HG03457 (cell line): ENCODE data around the gene NANOS3.

ENCODE experiments used
- ATAC-seq: cut with Tn5 transposase; IDR thresholded peaks from one replicate; pipeline ENCODE4 v1.9.1; 2021; ENCODE audit warnings: moderate number of reproducible peaks; ENCODE audit not compliant: unreplicated experiment

Gene NANOS3

DNA sequence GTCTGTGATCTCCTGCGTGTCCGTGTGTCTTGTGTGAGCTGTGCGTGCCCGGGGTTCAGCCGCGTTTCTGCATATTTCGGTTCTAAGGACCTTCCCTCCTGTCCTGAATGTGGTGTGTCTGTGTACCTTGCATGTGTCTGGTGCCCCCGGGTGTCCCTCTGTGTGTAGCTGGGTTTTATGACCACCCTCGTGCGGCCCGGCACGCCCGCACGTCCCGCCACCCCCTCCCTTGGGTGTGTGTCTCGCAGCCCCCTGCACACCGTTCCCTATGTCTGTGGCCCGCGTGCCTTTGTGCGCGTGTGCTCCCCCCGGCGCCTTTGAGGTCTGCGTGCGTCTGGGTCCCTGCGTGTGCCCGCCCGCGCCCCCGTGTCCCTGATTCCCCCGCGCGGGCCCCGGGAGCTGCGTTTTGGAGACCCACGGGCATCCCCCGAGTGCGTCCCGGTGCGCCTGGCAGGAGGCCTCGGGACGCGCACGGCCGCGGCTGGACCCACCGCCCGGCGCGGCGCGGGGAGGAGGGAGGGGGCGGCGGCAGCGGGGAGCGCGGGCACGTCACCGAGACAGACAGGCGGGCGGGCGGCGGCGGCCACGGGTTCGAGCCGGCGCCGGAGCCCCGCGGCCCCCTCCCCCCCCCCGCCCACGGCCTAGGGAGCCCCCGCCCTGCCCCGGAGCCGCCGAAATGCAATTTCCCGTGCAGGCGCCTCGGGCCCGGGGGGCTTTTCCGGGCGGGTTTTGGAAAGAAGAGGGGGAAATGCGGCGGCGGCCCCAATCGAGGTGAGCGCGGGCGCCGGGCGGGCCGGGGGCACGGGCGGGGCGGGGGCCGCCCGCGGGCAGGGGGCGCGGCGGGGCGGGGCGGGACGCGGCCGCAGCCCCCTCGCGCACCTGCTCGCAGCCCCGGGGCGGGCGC lies 12.0 kb upstream of the NANOS3 start:
- no peak for ATAC-seq

DNA sequence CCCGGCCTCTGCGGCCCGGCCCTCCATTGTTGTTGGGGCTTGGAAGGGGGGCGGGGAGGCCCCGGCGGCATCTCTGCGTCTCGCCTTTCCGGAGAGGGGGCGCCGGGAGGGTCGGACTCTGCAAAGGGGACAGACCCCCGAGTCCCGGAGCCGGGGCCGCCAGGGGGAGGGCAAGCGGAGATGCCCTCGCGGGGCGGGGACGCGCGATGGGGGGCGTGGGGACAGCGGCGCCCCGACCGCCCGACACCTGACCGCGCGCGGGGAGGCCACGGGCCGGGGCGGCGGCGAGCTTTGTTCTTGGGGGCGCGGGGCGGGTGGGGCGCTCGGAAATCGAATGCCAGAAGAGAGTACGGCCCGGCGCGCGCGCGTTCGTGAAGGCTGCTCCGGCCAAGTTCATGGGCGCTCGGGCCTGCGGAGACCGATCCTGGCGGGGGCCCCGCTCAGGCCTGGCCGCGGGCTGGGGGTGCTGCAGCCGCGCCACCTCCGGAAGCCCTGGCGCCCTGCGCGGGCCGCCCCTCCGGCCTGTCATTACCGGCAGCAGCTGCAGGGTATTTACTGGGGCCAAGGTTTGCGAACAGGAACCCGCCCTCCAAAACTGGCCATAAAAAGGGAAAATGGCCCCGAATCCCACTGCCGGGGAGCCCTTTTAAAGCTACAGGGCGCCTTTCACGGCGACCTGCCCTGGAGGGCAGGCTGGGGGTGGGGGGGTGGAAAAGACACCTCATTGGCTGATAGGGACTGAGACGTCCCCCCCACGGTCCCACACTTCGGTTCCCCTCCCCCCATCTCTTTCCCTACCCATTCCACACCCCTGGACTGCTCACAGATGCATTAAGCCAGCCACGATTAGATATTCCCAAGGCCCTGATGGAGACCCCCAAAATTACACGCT lies 11.1 kb upstream of the NANOS3 start:
- no peak for ATAC-seq

DNA sequence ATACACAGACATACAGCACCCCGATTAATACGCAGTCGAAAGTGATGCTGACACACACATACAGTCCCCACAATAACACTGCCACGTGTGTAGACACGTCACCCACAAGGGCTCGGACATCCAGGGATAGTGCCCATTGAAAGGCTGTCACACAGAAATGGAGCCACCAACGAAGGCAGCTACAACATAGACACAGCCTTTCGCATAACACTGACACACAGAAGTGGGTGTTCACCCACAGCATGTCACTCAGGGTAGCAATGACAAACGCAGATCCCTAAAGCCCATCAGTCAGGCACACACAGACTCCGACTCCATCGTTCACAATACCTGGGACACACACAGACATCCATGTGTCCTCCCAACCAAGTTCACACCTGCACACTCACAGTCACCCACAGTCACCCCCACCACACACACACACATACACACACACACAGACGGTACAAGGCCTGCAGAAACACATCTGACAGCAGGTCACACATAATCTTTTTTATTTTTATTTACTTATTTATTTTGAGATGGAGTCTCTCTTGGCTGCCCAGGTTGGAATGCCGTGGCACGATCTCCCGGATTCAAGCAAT lies 10.4 kb upstream of the NANOS3 start:
- ATAC-seq: no peak

DNA sequence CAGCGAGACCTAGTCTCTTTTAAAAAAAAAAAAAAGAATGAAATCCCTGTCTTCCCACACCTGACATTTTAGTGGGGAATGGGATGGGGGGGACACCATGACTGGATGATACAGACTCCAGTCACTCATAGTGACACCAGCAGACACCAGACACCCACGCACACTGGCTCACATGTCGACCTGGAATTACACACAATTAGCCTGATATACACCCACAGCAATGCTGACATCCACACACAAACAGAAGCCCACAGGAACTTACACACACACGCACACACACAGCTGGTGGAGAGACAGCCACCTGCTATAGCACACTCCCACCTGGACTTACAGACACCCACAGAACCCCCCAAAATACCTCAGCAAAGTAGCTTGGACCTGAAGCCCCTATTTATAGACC lies 8.3 kb upstream of the NANOS3 start:
- no peak for ATAC-seq

DNA sequence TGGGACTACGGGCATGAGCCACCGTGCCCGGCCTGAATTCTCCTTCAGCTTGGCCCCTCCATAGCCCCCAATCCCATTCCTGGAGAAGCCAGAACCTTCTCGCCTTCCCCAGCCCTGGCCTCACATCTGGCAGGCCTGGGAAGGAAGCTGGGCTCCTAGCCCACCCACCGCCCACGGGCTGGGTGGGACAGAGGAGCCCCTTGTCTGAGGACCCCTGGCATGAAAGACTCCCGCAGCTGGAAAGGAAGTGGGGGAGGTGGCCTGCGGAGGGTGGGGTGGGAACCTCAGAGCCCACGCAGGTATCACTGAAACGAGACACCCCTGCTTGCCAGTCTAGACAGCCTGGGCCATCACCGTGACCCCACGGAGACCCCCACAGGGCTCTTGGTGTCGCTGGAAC lies 7.7 kb upstream of the NANOS3 start:
- no peak for ATAC-seq

DNA sequence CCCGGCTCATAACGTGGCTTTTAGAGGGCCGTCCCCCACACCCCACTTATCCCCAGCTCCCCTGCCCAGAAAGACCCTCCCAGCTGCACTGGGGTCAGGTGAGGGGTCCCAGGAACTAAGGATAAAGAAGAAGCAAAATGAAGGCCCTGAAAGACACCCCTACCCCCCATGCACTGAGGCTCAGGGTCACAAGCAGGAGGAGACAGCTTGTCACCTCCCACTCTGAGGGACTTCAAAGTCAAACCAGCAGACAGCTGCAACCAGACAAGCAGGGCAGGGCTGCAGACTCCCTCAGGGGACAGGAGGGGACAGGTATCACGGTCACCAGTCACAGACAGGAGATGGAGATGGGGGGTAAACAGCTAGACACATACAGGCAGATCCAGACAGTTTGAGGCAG lies 6.1 kb upstream of the NANOS3 start:
- ATAC-seq: no peak

DNA sequence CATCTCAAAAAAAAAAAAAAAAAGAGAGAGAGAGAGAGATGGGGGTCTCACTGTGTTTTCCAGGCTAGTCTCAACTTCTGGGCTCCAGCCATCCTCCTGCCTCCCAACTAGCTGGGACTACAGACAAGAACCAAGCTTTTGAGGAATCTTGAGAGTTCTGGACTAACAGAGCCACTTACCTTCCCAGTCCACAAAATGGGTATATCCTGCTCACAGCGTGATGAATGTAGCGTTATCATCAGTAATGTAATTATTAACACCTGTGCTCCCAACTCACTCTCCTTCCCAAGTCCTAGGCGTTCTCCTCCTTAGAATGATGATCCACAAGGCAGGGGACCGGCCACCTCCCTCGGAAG lies 4.6 kb upstream of the NANOS3 start:
- ATAC-seq: no peak

DNA sequence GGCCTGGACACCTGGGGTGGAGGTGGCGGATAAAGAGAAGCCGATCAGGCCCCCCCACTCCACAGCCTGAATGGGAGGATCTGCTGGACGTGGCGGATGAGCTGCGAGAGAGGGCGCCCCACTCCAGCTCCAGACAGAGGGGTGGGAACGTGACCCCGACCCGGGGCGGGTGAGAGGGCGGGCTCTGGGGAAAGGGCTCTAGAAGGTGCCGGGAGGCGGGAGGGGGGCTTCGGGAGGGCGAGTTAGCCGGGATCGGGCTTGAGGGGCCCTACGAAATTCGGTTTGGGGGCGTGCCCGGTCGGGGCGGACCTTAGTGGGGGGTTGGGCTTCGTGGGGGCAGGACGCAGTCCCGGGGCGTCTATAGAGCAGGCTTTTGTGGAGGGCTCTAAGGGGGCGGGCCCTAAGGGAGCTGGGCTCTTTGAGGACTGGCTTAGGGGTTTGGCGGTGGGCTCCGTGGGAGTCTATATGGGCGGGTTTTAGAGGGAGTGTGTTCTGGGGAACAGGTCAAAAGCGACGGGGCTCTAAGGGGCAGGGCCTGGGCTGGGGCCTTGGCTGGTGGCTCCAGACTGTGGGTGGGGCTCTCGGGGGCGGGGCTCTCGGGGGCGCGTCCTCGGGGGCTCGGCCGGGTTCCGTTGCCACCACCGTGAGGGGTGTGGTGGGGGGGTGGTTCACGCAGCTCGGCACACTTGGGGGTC lies 4.1 kb upstream of the NANOS3 start:
- no peak for ATAC-seq

DNA sequence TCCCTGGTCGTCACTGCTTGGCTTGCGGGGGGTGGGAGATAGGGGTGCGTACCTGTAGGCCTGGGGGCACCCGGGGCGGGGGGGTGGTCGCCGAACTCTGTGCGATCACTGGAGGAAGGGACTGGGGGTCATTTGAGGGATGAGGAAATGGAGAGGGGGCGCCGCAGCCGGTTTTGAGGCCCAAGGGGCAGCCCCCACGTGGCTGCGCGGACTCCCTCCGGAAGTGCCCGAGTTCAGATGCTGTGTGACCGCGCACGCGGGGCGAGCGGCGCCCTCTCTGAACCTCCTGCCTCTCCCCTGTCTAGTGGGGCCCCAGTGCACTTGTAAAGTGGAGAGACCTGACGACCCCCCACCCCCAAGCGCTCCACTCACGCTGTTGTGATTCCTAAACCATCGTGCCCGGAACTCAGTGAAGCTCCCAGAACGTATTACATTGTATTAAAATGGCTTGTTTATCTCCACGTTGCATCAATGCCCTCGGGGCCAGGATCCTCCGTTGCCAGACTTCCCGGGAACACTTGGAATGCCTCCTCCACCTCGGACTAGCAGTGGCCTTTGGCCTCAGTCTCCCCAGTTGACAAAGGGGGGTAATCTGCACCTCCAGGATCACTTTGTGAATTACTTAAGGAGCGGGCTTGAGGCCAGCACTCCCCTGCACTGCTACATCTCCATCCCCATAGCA lies 3.0 kb upstream of the NANOS3 start:
- ATAC-seq: no peak

DNA sequence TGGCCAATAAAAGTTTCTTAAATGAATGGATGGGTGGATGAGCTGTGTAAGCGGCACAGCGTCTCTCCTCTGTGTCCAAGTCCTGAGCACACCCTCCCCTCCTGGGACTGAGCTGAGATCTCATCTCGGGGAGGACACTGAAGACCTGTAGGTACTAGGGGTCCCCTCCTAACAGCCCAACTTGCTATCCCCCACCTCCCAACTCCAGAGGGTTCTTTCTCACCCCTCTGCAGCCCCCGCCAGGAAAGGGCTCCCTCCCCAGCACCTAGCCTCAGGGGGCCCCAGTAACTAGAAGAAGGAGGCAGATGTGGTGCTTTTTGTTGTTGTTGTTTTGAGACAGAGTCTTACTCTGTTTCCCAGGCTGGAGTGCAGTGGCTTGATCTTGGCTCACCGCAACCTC lies 1.1 kb upstream of the NANOS3 start:
- no peak for ATAC-seq

DNA sequence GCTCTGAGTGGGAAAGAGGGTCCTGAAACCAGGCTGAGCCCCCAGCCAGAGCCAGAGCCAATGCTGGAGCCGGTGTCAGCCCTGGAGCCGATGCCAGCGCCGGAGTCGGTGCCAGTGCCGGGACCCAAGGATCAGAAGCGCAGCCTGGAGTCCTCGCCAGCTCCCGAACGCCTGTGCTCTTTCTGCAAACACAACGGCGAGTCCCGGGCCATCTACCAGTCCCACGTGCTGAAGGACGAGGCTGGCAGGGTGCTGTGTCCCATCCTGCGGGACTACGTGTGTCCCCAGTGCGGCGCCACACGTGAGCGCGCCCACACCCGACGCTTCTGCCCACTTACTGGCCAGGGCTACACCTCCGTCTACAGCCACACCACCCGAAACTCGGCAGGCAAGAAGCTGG lies 369 bp downstream of the NANOS3 start:
- ATAC-seq: no peak

DNA sequence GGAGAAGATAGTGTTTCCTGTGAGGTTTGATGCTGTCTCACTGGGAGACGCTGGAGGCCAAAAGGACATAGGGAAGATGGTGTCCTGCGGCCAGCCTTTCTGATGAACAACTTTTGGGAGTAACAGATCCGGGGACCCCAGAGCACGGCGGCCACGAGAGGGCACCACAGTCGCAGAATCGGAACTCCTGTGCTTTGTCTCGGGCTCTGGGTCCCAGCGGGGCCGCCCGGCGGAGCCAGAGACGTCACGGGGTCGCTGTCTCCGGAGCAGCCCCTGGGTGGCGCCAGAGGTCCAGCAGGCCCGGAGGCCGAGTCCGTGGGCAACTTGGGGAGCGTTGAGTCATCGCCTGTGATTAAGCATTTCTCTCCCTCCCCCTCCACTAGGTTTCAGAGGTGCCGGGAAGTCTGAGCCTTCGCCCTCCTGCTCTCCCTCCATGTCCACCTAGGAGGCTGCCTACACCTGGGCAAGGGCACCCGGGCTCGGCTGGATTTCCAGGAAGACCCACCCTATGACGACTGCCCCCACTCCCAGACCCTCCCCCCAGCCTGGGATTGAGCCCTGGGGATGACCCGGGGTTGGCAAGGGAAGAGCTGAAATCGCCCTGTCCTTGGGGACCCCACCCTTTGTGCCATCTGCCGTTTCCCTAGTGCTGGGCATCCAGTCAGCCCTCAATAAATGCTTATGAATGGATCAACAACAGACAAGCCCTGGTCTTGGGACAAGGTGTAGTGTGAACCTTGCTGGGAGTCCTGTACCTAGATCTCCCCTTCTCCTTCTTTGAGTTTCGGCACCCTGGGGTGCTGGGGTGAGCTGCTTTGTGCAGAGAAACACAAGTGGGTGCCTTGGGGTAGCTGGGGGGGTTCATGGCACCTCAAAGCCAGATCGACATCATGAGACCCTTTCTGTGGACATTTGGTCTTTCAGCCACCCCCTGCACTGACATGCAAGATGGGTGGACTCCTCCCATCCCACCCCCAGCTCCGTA lies 3.4 kb downstream of the NANOS3 start:
- peak; percentile 71 for ATAC-seq

DNA sequence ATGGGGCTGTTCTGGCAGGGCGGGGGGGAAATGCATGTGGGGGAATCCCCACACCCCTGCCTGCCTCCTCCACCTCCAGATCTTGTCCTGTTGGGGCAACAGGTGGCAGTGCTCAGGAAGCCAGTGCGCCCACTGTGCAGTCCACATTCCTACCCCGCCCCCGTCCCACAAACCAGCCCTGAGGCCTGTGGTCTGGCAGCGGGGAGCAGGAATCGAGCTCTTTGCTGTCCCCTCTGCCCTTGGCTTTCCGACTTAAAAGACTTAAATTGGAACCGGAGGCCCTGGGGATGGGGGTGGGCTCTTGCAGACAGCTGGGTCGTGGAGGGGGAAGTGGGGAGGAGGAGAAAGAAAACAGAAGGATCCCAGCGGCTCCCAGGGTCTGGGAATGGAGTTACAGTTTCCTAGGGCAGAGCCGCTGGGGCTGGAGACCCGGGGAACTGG lies 4.3 kb downstream of the NANOS3 start:
- no peak for ATAC-seq

DNA sequence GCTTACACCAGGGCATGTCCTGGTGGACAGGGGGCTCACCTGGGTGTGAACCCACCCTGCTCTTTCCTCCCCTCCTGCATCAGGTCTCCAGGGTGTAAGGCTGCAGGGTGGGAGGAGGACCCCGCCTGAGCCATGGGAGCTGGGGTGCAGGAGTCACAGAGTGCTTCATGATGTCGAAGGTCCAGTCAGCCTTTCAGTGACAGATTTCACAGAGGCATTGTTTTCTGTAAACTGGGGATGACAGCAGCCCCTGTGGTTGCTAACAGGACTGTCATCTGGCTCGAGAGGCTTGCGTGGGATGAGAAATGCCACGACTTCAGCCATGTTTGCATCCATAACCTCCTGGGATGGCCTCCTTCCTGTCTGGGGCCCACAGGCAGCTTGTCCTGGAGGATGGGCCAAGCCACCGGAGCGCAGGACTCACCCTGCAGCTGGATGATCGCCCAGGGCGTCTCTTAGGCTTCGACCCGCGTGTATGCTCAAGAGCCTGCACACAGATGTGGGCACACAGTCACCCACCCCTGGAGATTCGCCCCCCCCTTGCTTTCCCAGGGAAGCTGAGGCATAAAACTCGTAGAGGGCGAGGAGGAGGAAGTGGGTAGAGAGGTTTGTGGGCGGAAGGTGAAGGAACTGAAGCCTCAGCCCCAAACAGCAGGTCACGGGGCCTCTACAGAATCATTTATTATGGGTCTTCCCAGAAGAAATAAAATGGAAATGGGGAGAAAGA lies 4.9 kb downstream of the NANOS3 start:
- ATAC-seq: no peak

DNA sequence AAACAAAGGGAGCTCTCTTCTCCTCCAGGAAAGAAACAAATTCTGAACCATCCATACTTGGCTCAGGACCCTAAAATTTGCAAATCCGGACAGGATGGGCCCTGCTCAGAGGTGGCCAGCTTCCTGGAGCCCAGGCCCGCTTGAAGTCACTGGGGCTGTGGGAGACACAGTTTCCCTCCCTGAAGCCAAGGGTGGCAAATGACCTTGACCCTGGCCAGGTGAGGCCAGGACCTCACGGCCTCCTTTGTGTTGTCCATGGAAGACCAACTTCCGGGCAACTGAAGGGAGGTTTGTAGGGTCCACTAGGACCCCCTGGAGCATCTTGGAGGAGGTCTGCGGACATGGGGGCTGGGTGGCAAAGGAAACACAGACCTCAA lies 5.5 kb downstream of the NANOS3 start:
- no peak for ATAC-seq

DNA sequence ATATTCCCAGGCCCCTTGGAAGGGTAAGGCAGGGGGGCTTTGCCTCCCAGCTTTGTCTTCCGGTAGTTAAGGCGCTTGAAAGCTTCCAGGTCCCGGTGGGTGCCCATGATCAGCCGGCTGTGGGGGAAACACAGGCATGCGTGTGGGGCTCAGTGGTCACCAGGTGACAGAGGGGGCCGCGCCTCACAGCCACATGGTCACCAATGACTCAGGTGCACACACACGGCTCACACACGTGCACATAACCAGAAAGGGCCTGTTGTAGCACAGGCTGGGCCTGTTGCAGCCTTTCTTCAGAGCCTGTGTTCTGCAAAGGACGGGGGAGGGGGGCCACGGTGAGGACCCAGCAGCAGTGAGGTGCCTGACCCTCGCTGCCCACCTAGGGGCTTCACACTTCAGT lies 5.9 kb downstream of the NANOS3 start:
- no peak for ATAC-seq

DNA sequence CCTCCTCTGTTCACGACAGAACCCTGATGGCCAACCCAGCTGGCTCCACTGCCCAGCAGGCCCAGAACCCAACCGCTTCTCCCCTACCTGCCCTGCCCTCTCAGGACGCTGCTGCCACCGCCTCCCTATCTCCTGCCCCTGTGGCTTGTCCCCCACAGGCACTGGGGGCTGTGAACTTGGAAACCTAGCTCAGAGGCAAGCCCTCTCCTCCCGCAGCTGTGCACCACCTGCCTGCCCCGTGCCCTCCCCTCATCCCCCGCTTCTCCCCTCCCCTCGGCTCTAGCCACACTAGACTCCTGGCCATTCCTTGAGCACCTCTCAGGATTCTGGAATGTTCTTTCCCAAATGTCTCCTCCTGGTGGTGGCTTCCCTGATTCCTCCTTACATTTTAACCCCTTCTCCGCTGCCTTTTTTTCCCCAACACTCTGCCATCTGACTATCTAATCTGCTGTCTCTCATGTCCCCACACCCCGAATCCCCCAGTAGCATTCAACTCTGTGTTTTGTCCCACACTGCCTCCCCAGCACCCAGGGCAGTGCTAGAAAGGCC lies 6.7 kb downstream of the NANOS3 start:
- no peak for ATAC-seq
